OCI-LY1 (cell line): ENCODE data around the gene FAM193B.

Experiments used
- H2AFZ ChIP-seq: fragments of 200-600 bp; sonication (generic), shearing (Covaris generic); 2 replicates; pipeline ENCODE4 v1.6.0; 2014; ENCODE audit warnings: antibody characterized with exemption, mild to moderate bottlenecking, low read length
- H3F3A ChIP-seq: fragments of 200-600 bp; sonication (generic), shearing (Covaris generic); 2 replicates; pipeline ENCODE4 v1.6.0; 2014; ENCODE audit warnings: mild to moderate bottlenecking, antibody characterized with exemption, low read length, moderate library complexity; ENCODE audit not compliant: insufficient read depth
- H3K27ac ChIP-seq: fragments of 200-600 bp; sonication (generic); 2 replicates; pipeline ENCODE4 v1.5.1; 2014; ENCODE audit warnings: low read length, mixed run types, mild to moderate bottlenecking, low read depth; ENCODE audit not compliant: poor library complexity, severe bottlenecking
- H3K27me3 ChIP-seq: fragments of 200-600 bp; sonication (generic); 2 replicates; pipeline ENCODE4 v1.6.0; 2014; ENCODE audit warnings: antibody characterized with exemption, mild to moderate bottlenecking, low read length, moderate library complexity; ENCODE audit not compliant: insufficient read depth
- H3K36me3 ChIP-seq: fragments of 200-600 bp; sonication (generic); 2 replicates; pipeline ENCODE4 v1.6.1; 2014; ENCODE audit warnings: mild to moderate bottlenecking, antibody characterized with exemption, low read length, moderate library complexity, mixed read lengths; ENCODE audit not compliant: insufficient read depth
- H3K4me1 ChIP-seq: fragments of 200-600 bp; sonication (generic); 2 replicates; pipeline ENCODE4 v1.5.1; 2014; ENCODE audit warnings: mild to moderate bottlenecking, low read length, moderate library complexity; ENCODE audit not compliant: insufficient read depth, severe bottlenecking
- H3K4me2 ChIP-seq: fragments of 200-600 bp; sonication (generic), shearing (Covaris generic); 2 replicates; pipeline ENCODE4 v1.6.1; 2014; ENCODE audit warnings: low read length
- H3K4me3 ChIP-seq: fragments of 200-600 bp; sonication (generic); 2 replicates; pipeline ENCODE4 v1.5.1; 2014; ENCODE audit warnings: low read length, low read depth, mild to moderate bottlenecking, mixed read lengths; ENCODE audit not compliant: poor library complexity, severe bottlenecking
- H3K79me2 ChIP-seq: fragments of 200-600 bp; shearing (Covaris generic); 2 replicates; pipeline ENCODE4 v1.6.1; 2016; ENCODE audit warnings: mixed run types, low read length, mixed read lengths; ENCODE audit not compliant: insufficient read depth
- H3K9ac ChIP-seq: fragments of 200-600 bp; sonication (generic), shearing (Covaris generic); 2 replicates; pipeline ENCODE4 v1.6.1; 2014; ENCODE audit warnings: mild to moderate bottlenecking, low read length, mixed read lengths
- H3K9me2 ChIP-seq: fragments of 200-600 bp; sonication (generic), shearing (Covaris generic); 2 replicates; pipeline ENCODE4 v1.6.1; 2014; ENCODE audit warnings: low read depth, mild to moderate bottlenecking, low read length, mixed read lengths
- H3K9me3 ChIP-seq: fragments of 200-600 bp; shearing (Covaris generic); 2 replicates; pipeline ENCODE4 v1.6.1; 2014; ENCODE audit warnings: low read length, mixed read lengths
- H4K20me1 ChIP-seq: fragments of 200-600 bp; sonication (generic), shearing (Covaris generic); 2 replicates; pipeline ENCODE4 v1.6.0; 2016; ENCODE audit warnings: mild to moderate bottlenecking, low read length; ENCODE audit not compliant: insufficient read depth
- EZH2 ChIP-seq: fragments of 200-600 bp; sonication (generic), shearing (Covaris generic); IDR thresholded peaks from 2 replicates; pipeline ENCODE4 v1.8.0; 2017; ENCODE audit warnings: borderline replicate concordance, mixed run types, mild to moderate bottlenecking, antibody characterized with exemption, low read length, moderate library complexity, mixed read lengths
- TF ChIP-seq, protein P1 (sequence below): fragments of 200-600 bp; sonication (generic), shearing (Covaris generic); IDR thresholded peaks from 2 replicates; pipeline ENCODE4 v1.5.1; 2017; ENCODE audit warnings: mild to moderate bottlenecking, antibody characterized with exemption, low read length, moderate library complexity, mixed read lengths

Gene FAM193B

DNA sequence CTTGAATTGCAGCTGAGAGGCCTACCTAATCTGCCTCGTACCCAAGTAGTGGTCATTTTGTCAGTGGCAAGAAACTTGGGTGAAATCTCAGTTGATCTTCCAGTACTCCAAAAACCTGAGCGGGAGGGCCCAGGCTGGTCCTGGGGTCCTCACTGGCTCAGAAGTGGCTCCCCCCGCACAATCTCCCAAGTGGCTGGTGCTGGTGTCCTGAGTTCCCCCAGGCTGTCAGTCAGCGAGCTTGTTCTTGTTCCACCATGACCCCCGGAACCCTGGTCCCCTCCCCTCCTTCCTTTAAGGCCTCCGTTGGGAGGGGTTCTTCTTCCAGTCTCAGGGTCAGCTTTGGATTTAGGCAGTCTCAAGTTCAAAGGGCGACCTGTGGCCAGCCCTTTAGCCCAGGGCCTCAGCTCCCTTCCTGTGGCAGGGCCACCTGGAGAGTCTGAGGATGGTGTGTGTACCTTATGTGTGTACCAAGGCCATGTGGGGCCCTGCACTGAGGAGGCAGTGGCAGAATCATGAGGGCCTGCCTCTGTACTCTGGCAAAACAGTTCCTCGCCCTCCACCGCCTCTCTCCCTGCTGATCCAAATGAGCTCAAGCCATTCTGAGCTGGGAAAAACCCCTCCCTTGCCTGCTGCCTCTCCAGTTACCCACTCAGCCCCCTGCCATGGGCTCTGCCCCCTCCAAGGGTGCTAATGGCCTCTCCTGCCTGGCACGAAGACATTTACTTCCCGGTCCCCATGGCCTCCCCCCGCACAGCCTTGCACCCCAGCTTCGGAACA is 76.5 kb downstream of the FAM193B start:
- H3K9me2 ChIP-seq: no peaks in the 10 kb centered on the region
- H2AFZ ChIP-seq: no peak overlapping the region
- H4K20me1 ChIP-seq: no peaks in the 10 kb centered on the region
- H3K9ac ChIP-seq: no peak overlapping the region
- no peak overlapping the region for H3K4me2 ChIP-seq
- H3K36me3 ChIP-seq: no peaks in the 10 kb centered on the region
- peaks cover 23% of the 10 kb centered on the region for H3K4me1 ChIP-seq
- TF ChIP-seq, protein P1, sequence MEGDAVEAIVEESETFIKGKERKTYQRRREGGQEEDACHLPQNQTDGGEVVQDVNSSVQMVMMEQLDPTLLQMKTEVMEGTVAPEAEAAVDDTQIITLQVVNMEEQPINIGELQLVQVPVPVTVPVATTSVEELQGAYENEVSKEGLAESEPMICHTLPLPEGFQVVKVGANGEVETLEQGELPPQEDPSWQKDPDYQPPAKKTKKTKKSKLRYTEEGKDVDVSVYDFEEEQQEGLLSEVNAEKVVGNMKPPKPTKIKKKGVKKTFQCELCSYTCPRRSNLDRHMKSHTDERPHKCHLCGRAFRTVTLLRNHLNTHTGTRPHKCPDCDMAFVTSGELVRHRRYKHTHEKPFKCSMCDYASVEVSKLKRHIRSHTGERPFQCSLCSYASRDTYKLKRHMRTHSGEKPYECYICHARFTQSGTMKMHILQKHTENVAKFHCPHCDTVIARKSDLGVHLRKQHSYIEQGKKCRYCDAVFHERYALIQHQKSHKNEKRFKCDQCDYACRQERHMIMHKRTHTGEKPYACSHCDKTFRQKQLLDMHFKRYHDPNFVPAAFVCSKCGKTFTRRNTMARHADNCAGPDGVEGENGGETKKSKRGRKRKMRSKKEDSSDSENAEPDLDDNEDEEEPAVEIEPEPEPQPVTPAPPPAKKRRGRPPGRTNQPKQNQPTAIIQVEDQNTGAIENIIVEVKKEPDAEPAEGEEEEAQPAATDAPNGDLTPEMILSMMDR: no peak
- no peak for TF ChIP-seq EZH2
- H3K79me2 ChIP-seq: no peaks in the 10 kb centered on the region
- H3K4me3 ChIP-seq: no peak overlapping the region
- H3K9me3 ChIP-seq: no peaks in the 10 kb centered on the region
- no peaks in the 10 kb centered on the region for H3K27me3 ChIP-seq
- H3K27ac ChIP-seq: peak overlapping the region; percentile 15
- H3F3A ChIP-seq: no peaks in the 10 kb centered on the region

DNA sequence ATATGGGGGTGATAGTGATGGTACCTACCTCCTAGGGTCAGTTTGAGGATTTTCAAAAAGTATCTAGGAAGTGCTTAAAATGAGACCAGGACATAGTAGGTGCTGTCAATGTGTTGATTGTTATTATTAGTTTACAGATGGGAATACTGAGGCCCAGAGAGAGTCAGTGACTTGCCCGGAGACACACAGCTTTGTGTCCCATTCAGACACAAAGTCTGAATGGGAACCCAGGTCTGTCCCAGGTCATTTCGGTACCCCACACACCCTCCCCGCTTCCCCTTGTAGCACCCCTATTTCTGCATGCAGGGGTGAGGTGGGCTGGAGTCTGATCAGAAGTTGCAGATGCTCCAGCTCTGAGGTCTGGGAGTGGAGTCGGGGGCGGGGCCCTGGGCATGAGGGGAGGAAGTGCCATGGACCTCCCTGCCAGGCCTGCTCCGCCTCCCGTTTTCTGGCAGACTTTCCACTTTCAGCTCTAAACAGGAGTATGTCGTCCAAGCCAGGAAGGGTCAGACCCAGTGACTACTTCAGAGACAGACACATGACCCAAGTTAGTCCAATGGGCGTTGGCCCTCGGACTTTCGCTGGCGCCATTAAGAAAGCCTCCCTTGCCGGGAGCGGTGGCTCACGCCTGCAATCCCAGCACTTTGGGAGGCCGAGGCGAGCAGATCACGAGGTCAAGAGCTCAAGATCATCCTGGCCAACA is 77.7 kb downstream of the FAM193B start:
- Histone ChIP-seq H3K79me2 (no peaks in the 10 kb centered on the region), H2AFZ (no peak overlapping the region), H4K20me1 (no peaks in the 10 kb centered on the region), H3F3A (no peaks in the 10 kb centered on the region), H3K9ac (no peak overlapping the region), H3K4me1 (peaks cover 32% of the 10 kb centered on the region), H3K9me3 (no peaks in the 10 kb centered on the region), H3K9me2 (no peaks in the 10 kb centered on the region), H3K36me3 (peaks cover 5% of the 10 kb centered on the region; the same call in 1 of the 2 replicates), H3K27me3 (no peaks in the 10 kb centered on the region), H3K4me2 (no peak overlapping the region), H3K27ac (no peak overlapping the region), H3K4me3 (no peak overlapping the region)
- TF ChIP-seq, protein P1: no peak

DNA sequence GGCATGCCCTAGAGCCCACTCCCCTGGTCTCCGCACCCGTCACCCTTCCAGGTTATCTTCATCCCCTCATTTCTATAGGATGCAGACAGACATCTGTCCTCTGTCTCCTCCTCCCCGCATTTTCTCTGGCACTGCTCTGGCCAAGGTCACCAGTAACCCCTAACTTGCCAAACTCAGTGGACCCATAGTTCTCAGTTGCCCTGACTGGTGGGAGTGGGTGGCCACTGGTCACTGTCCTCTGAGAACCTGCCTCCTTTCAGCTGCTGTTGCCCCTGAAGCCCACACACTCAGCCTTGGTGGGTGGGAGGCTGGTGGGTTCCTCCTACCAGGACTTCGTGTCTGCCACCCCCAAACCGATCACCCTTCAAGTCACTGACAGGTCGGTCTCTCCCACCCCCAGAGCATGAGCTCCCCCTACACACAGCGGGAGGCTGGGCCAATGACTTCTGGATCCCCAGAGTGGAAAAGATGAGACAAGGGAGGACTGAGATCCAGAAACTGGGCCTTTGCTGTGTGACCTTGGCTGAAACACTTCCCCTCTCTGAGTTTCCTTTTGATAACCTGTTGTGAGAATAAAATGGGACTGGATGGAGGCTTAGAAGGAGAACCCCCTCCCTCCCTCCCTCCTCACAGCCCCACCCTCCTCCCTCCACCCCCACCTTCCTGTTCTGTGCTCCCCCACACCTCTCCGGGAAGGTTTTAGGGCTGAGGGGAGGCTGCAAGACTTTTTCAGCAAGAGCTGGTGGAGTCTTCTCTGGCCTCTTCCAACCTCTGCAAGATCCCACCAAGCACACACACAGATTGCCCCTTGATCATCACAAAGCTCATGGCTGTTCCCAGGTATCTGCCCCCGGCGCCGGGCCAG is 78.6 kb downstream of the FAM193B start:
- Histone ChIP-seq H3K4me1 (peaks cover 37% of the 10 kb centered on the region), H2AFZ (no peak overlapping the region), H3K4me2 (no peak overlapping the region)

More for the DNA sequence above, 78.6 kb downstream of the FAM193B start:
- H3K27ac ChIP-seq: peak overlapping the region; percentile 17
- no peaks in the 10 kb centered on the region for H3F3A ChIP-seq
- H3K4me3 ChIP-seq: no peak overlapping the region
- H3K36me3 ChIP-seq: peaks cover 12% of the 10 kb centered on the region; the same call in 1 of the 2 replicates
- no peaks in the 10 kb centered on the region for H3K9me2 ChIP-seq
- no peaks in the 10 kb centered on the region for H3K79me2 ChIP-seq
- no peaks in the 10 kb centered on the region for H3K27me3 ChIP-seq
- H3K9ac ChIP-seq: no peak overlapping the region
- no peaks in the 10 kb centered on the region for H3K9me3 ChIP-seq
- no peaks in the 10 kb centered on the region for H4K20me1 ChIP-seq
- TF ChIP-seq EZH2: no peak
- TF ChIP-seq, protein P1: no peak
